Thyroid gland (tissue), 4 donors: ENCODE data around the gene GORASP1. TPM values are rescaled to one million over a fixed set of nuclear protein-coding genes. Genes with fewer than 3 reads are reported as not detected.
A peak's percentile ranks its signal among the peaks of the same experiment; 100 is the strongest.

Experiments used
- DNase-seq, 2 donors: peaks; one replicate each; pipeline ENCODE4 v3.0.0-alpha.2; 2019
- H3K27ac ChIP-seq, 3 donors: fragments of 200-600 bp; sonication (generic); 1 replicate in 2 of 3; 2 replicates in 1 of 3; pipeline ENCODE4 v1.5.1; 2016 to 2019; ENCODE audit warnings: mild to moderate bottlenecking in 1 of 3, moderate library complexity in 1 of 3
- H3K27me3 ChIP-seq: fragments of 200-600 bp; sonication (generic); one replicate; pipeline ENCODE4 v1.5.1; 2019
- H3K36me3 ChIP-seq, 2 donors: fragments of 200-600 bp; sonication (generic); one replicate each; pipeline ENCODE4 v1.5.1; 2016 to 2019
- H3K4me1 ChIP-seq, 2 donors: fragments of 200-600 bp; sonication (generic); one replicate each; pipeline ENCODE4 v1.5.1; 2017 to 2019
- H3K4me3 ChIP-seq, 3 donors: fragments of 200-600 bp; sonication (generic); replicated peaks in 1 of 3; 1 replicate in 2 of 3; 2 replicates in 1 of 3; pipeline ENCODE4 v1.5.1; 2016; ENCODE audit warnings: mild to moderate bottlenecking in 1 of 3
- H3K9me3 ChIP-seq: fragments of 200-600 bp; sonication (generic); one replicate; pipeline ENCODE4 v1.5.1; 2017
- CTCF ChIP-seq, 6 experiments: fragments of 200-600 bp in 3 of 6; fragments of 450-650 bp in 3 of 6; sonication (generic) in 3 of 6; IDR thresholded peaks; one replicate each; pipeline ENCODE4 v1.5.1; 2016 to 2019; ENCODE audit warnings: antibody characterized with exemption in 6 of 6, mild to moderate bottlenecking in 2 of 6, inconsistent platforms in 1 of 6, moderate library complexity in 1 of 6
- POLR2A ChIP-seq, 2 donors: fragments of 450-650 bp; IDR thresholded peaks; one replicate each; pipeline ENCODE4 v1.6.1; 2017; ENCODE audit warnings: antibody characterized with exemption in 2 of 2, mild to moderate bottlenecking in 2 of 2, moderate library complexity in 1 of 2
- WGBS, 2 donors: methylation state at CpG; one replicate each; pipeline ENCODE4 v1.1.5; 2017; 5-methylcytosine and 5-hydroxymethylcytosine counted together
- intact Hi-C: fragments of 100-400 bp; cut with DNase I; formaldehyde crosslinking; loops from one replicate; pipeline ENCODE4 v1.15.1; 2023
- total RNA-seq, 4 donors: library from RNA; depleted of rRNA; stranded (reverse); fragments of >200 nt; gene quantifications; one replicate each; pipeline ENCODE4 v1.2.3, GENCODE V29; 2016

Gene GORASP1
- total RNA-seq, 4 donors from 2014 or later = 64.6 to 105 (median 101) TPM

GRCh38 chr3:39150803-39151631 is 43.6 kb upstream of the GORASP1 start:
- H3K36me3 ChIP-seq = peaks cover 5 to 11% of the 10 kb centered on the region in 2 donors
- peak; percentile 95 for DNase-seq
- H3K9me3 ChIP-seq = no peaks in the 10 kb centered on the region
- no peaks in the 10 kb centered on the region for H3K27me3 ChIP-seq
- intact Hi-C loops = no loop called here
- WGBS, 2 donors = 18 to 19% methylated on average over 8 to 9 of the region's 9 CpGs
- peak overlapping the region; percentile 99 to 100 (median 99) for H3K27ac ChIP-seq
- peak overlapping the region in 2 of 3 donors; percentile 12 to 97 for H3K4me3 ChIP-seq
- H3K4me1 ChIP-seq = peaks cover 63 to 67% of the 10 kb centered on the region in 2 donors
- peak in 1 of 2 donors; percentile 43 for TF ChIP-seq POLR2A (IDR thresholded peaks at IDR 0.05)
- TF ChIP-seq CTCF (IDR thresholded peaks at IDR 0.05) = no peak

DNA sequence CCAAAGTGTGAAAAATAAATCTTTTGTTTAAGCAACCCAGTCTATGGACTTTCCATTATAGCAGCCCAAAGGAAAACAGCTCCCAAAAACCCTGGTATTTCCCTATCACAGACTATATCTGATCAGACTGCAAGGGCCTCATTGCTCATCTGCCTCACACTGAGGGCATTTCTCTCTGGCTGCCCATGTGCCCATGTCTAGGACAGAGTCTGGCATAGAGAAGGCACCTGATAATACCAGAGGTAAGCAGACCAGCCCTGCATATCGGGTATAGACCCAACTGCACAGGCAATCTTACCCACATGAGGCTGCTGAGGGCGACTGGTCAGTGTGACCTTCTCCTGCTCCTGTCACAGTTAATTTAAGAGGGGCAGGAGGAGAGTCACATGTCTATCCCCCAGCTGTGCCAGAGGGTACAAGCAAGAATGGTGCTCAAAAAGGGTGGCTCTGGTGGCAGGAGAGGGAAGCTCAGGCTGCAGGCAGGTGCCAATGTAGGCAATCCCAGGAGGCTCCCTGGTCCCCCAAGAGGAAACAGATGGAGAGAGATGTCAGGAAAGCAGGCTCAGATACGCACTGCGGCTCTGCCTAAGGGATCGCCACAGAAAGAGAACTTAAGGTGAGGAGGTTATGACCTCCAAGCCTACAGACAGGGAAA is 42.8 kb upstream of the GORASP1 start:
- Histone ChIP-seq H3K27me3 (no peaks in the 10 kb centered on the region), H3K4me3 (no peak overlapping the region), H3K4me1 (peaks cover 63 to 71% of the 10 kb centered on the region in 2 donors), H3K36me3 (peaks cover 13 to 19% of the 10 kb centered on the region in 2 donors), H3K9me3 (no peaks in the 10 kb centered on the region), H3K27ac (peak overlapping the region; percentile 99 to 100 (median 99))
- intact Hi-C loops = no loop called here
- TF ChIP-seq POLR2A (IDR thresholded peaks at IDR 0.05) (no peak), CTCF (IDR thresholded peaks at IDR 0.05) (peak in 2 of 6 experiments; percentile 6 to 17)
- DNase-seq = no peak
- 33 to 52% methylated on average over 5 of the region's 5 CpGs for WGBS, 2 donors

DNA sequence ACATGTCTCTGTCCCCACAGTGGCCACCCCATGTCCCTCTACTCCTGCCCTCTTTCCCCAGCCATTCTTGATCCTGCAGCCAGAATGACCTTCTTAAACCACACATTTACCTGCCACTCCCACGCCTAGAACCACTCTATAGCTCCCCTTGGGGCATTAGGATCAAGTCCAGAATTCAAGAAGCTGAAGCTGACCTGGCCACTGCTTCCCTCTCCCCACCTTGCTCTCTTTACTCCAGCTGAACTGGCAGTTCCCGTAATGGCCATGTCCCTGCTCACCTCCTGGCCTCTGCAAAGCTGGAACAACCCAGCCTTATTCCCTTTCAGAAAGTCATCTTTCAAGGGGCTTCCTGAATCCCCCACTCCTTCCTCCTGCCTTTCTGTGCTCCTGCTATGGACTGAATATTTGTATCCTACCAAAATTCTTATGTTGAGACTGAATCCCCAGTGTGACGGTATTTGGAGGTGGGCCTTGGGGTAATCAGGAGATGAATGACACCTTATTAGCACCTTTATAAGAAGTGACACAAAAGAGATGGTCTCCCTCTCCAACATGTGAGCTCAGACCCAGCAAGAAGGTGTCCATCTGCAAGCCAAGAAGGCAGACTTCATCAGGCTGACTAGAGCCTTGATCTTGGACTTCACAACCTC is 42.2 kb upstream of the GORASP1 start:
- Histone ChIP-seq H3K27ac (peak overlapping the region; percentile 99 to 100 (median 99)), H3K27me3 (no peaks in the 10 kb centered on the region), H3K4me3 (no peak overlapping the region), H3K4me1 (peaks cover 63 to 69% of the 10 kb centered on the region in 2 donors), H3K9me3 (no peaks in the 10 kb centered on the region), H3K36me3 (peaks cover 19 to 25% of the 10 kb centered on the region in 2 donors)
- intact Hi-C loops = no loop called here
- no peak for TF ChIP-seq CTCF (IDR thresholded peaks at IDR 0.05)
- TF ChIP-seq POLR2A (IDR thresholded peaks at IDR 0.05) = no peak
- WGBS, 2 donors = 57 to 58% methylated on average over 3 of the region's 3 CpGs
- no peak for DNase-seq

DNA sequence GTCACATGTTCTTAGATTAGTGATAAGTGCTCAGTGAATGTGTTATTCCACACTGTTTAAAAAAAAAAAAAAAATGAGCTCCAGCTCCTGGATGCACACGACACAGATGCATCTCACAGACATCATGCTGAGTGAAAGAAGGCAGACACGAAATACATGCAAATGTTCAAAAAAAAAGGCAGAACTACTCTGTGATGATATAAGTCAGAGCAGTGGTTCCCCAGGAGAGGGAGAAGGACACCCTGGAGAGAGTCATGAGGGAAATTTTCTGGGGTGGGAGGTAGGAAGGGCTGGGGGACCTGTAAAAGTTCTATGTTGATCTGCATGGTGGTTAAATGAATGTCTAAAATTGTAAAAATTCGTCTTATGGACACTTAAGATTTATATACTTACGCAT is 41.6 kb upstream of the GORASP1 start:
- H3K4me3 ChIP-seq = no peak overlapping the region
- WGBS, 2 donors = 51 to 63% methylated on average over 4 of the region's 4 CpGs
- H3K27me3 ChIP-seq = no peaks in the 10 kb centered on the region
- peaks cover 63 to 64% of the 10 kb centered on the region in 2 donors for H3K4me1 ChIP-seq
- H3K27ac ChIP-seq = peak overlapping the region in 2 of 3 donors; percentile 99 to 100
- no peak for DNase-seq
- no peaks in the 10 kb centered on the region for H3K9me3 ChIP-seq
- H3K36me3 ChIP-seq = peaks cover 25 to 31% of the 10 kb centered on the region in 2 donors
- TF ChIP-seq POLR2A (IDR thresholded peaks at IDR 0.05) = no peak
- TF ChIP-seq CTCF (IDR thresholded peaks at IDR 0.05) = no peak
- intact Hi-C loops = no loop called here
